ENCODE results near the gene SPON1.

Gene SPON1

GRCh38 chr11:13993096-13993765 lies 30.7 kb downstream of the SPON1 start:
- no peaks in the 10 kb centered on the region for H3F3A ChIP-seq (ENCODE audit: low read depth)
- H4K20me1 ChIP-seq (ENCODE audit: insufficient read depth, low read length, poor library complexity, severe bottlenecking), result no peaks in the 10 kb centered on the region
- no peaks in the 10 kb centered on the region for H3K36me3 ChIP-seq (ENCODE audit: insufficient read depth, low read length)
- H3K4me1 ChIP-seq (ENCODE audit: insufficient read depth, low read length, poor library complexity, severe bottlenecking), result no peaks in the 10 kb centered on the region
- H2AFZ ChIP-seq (ENCODE audit: low read length), result no peak overlapping the region
- no peaks in the 10 kb centered on the region for H3K9me3 ChIP-seq (ENCODE audit: insufficient read depth, low read depth, low read length)
- H3K9me2 ChIP-seq (replicated peaks; ENCODE audit: low read depth, low read length), result no peaks in the 10 kb centered on the region
- no peak overlapping the region for H3K4me2 ChIP-seq (ENCODE audit: low read depth, low read length, poor library complexity, severe bottlenecking)
- no peak for TF ChIP-seq CTCF (conservative IDR thresholded peaks at IDR 0.05; ENCODE audit: low read length)
- no peak for TF ChIP-seq EZH2phosphoT487 (IDR thresholded peaks at IDR 0.05; ENCODE audit: borderline replicate concordance)
- no peaks in the 10 kb centered on the region for H3K27me3 ChIP-seq (ENCODE audit: insufficient read depth, low read length, poor library complexity, severe bottlenecking)
- H3K4me3 ChIP-seq (ENCODE audit: low read length, poor library complexity, severe bottlenecking), result no peak overlapping the region
- no peaks in the 10 kb centered on the region for H3K79me2 ChIP-seq (ENCODE audit: insufficient read depth, low read length)
- H3K9ac ChIP-seq (ENCODE audit: low read depth, low read length, poor library complexity, severe bottlenecking), result no peak overlapping the region

DNA sequence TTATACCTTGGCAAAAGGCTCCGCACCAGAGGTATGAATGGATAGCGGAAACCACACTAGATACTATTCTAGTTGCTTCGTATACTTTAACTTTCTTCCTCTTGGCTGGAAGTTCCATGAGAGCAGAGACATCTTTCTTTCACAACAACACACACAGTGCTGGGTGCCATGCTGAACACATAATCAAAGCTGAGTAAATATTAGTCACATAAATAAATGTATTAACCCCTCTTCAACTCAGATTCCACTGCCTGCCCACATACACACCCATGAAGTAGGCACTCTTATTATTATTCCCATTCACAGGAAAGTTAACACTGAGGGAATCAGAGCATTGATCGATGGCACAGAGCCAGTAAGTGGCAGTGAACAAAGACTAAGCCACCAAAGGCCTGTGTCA lies 35.4 kb downstream of the SPON1 start:
- TF ChIP-seq CTCF (conservative IDR thresholded peaks at IDR 0.05; ENCODE audit: low read length) (no peak), EZH2phosphoT487 (IDR thresholded peaks at IDR 0.05; ENCODE audit: borderline replicate concordance) (no peak)
- H3K9me3 ChIP-seq (ENCODE audit: insufficient read depth, low read depth, low read length), result 0 out of 2 replicates have a peak, but pooled peaks cover 5% of the 10 kb centered on the region
- no peak overlapping the region for H3K9ac ChIP-seq (ENCODE audit: low read depth, low read length, poor library complexity, severe bottlenecking)
- H3K9me2 ChIP-seq (replicated peaks; ENCODE audit: low read depth, low read length), result no peaks in the 10 kb centered on the region
- H3K36me3 ChIP-seq (ENCODE audit: insufficient read depth, low read length), result no peaks in the 10 kb centered on the region
- H3K4me2 ChIP-seq (ENCODE audit: low read depth, low read length, poor library complexity, severe bottlenecking), result no peak overlapping the region
- no peaks in the 10 kb centered on the region for H4K20me1 ChIP-seq (ENCODE audit: insufficient read depth, low read length, poor library complexity, severe bottlenecking)
- no peak overlapping the region for H2AFZ ChIP-seq (ENCODE audit: low read length)
- H3K4me1 ChIP-seq (ENCODE audit: insufficient read depth, low read length, poor library complexity, severe bottlenecking), result no peaks in the 10 kb centered on the region
- H3K4me3 ChIP-seq (ENCODE audit: low read length, poor library complexity, severe bottlenecking), result no peak overlapping the region
- H3K27me3 ChIP-seq (ENCODE audit: insufficient read depth, low read length, poor library complexity, severe bottlenecking), result no peaks in the 10 kb centered on the region
- H3K79me2 ChIP-seq (ENCODE audit: insufficient read depth, low read length), result no peaks in the 10 kb centered on the region
- no peaks in the 10 kb centered on the region for H3F3A ChIP-seq (ENCODE audit: low read depth)

- Histone ChIP-seq H3F3A (ENCODE audit: low read depth) (no peaks in the 10 kb centered on the region), H3K4me2 (ENCODE audit: low read depth, low read length, poor library complexity, severe bottlenecking) (no peak overlapping the region), H3K9me2 (replicated peaks; ENCODE audit: low read depth, low read length) (no peaks in the 10 kb centered on the region), H4K20me1 (ENCODE audit: insufficient read depth, low read length, poor library complexity, severe bottlenecking) (no peaks in the 10 kb centered on the region), H3K4me1 (ENCODE audit: insufficient read depth, low read length, poor library complexity, severe bottlenecking) (no peaks in the 10 kb centered on the region), H2AFZ (ENCODE audit: low read length) (no peak overlapping the region), H3K4me3 (ENCODE audit: low read length, poor library complexity, severe bottlenecking) (no peak overlapping the region), H3K27me3 (ENCODE audit: insufficient read depth, low read length, poor library complexity, severe bottlenecking) (no peaks in the 10 kb centered on the region), H3K36me3 (ENCODE audit: insufficient read depth, low read length) (no peaks in the 10 kb centered on the region), H3K79me2 (ENCODE audit: insufficient read depth, low read length) (no peaks in the 10 kb centered on the region), H3K9ac (ENCODE audit: low read depth, low read length, poor library complexity, severe bottlenecking) (no peak overlapping the region), H3K9me3 (ENCODE audit: insufficient read depth, low read depth, low read length) (0 out of 2 replicates have a peak, but pooled peaks cover 5% of the 10 kb centered on the region)
- TF ChIP-seq EZH2phosphoT487 (IDR thresholded peaks at IDR 0.05; ENCODE audit: borderline replicate concordance) (no peak), CTCF (conservative IDR thresholded peaks at IDR 0.05; ENCODE audit: low read length) (no peak)
These were observed 37.2 kb downstream of the SPON1 start for GRCh38 chr11:13999704-14000103.

All from Loucy (cell line).